NT2/D1 (cell line): ENCODE results near the gene SEPTIN5.

Source experiments
- SUZ12 ChIP-seq: IDR thresholded peaks from 2 replicates; pipeline ENCODE4 v1.6.1; 2011; ENCODE audit not compliant: insufficient read length, insufficient read depth; ENCODE audit errors: extremely low read depth
- YY1 ChIP-seq: IDR thresholded peaks from 2 replicates; pipeline ENCODE4 v1.6.1; 2011; ENCODE audit not compliant: insufficient read length, insufficient read depth

DNA sequence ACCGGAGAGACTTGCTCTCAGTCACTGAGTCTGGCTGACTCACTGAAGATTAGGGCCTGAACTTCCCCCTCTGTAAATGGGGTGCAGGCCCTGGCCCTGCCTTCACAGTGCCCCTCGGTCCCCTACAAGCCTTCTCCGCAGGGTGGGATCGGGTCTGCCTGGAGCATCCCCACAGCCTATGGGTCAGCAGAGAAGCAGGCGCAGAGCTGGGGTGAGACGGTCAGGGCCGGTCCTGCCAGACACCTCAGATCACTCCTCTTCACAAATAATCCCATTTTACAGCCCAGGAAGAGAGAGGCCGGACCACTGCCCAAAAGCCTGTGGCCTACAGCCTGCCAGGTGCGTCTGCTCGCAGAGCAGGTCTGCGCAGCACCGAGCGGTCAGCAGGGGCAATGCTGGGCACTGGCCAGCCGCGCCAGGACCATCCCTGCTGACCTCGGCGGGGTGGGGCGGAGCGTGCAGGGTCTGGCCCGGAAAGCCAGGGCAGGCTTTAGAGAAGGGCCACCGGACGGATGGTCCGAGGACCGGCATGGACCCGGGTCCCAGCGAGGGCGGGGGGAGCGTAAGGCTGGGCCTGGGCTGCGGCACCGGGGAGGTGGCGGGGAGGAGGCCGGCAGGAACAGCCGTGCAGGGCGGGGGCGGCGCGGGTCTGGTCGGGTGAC, 522 bp upstream of the SEPTIN5 start:
- TF ChIP-seq SUZ12 = no peak
- TF ChIP-seq YY1 = no peak
